ENCODE measurements around the gene CNTN4.

- TF ChIP-seq CTCF (IDR thresholded peaks at IDR 0.05) (no peak), POLR2A (IDR thresholded peaks at IDR 0.05; ENCODE audit: low read depth) (no peak), POLR2AphosphoS5 (IDR thresholded peaks at IDR 0.05) (no peak), EP300 (IDR thresholded peaks at IDR 0.05) (no peak)
Measured at GRCh38 chr3:3069723-3070122, 971.1 kb downstream of the CNTN4 start.
